Activated CD8-positive, alpha-beta T cell treated with anti-CD3 and anti-CD28 coated beads for 36 hours (primary cell): Measurements from ENCODE around the gene FSCN2. TPM values are rescaled to one million over a fixed set of nuclear protein-coding genes. Genes with fewer than 3 reads are reported as not detected.
"Not testable (repeated sequence)": the region's sequence is repeated elsewhere in the genome, so short reads cannot be mapped to it uniquely, and the experiment has no call there.

Experiments used
- ATAC-seq: fragments of 200-7000 bp; cut with Tn5 transposase; one replicate; pipeline ENCODE4 v1.10.0; 2021; ENCODE audit warnings: mild to moderate bottlenecking, moderate library complexity
- CTCF ChIA-PET: fragments of 350-600 bp; sonication (Branson Sonifier 250); formaldehyde crosslinking; loops from one replicate; lab custom pipeline; 2021; ENCODE audit warnings: antibody characterized with exemption; lab: Charles Lee
- POLR2A ChIA-PET: fragments of 350-600 bp; sonication (Branson Sonifier 250); formaldehyde crosslinking; loops from one replicate; lab custom pipeline; 2021; ENCODE audit warnings: antibody characterized with exemption; lab: Charles Lee
- DNase-seq: peaks from one replicate; pipeline ENCODE4 v3.0.0-alpha.2; 2020
- H3K27ac Mint-ChIP-seq: one replicate; pipeline ENCODE4 v1.8.0; 2021; ENCODE audit warnings: mild to moderate bottlenecking, mixed read lengths
- H3K27me3 Mint-ChIP-seq: one replicate; pipeline ENCODE4 v1.8.0; 2021; ENCODE audit warnings: mixed read lengths
- H3K36me3 Mint-ChIP-seq: one replicate; pipeline ENCODE4 v1.8.0; 2021; ENCODE audit warnings: low read depth, mixed read lengths
- H3K4me1 Mint-ChIP-seq: one replicate; pipeline ENCODE4 v1.8.0; 2021; ENCODE audit warnings: low read depth, mixed read lengths
- H3K4me3 Mint-ChIP-seq: one replicate; pipeline ENCODE4 v1.8.0; 2021; ENCODE audit warnings: mild to moderate bottlenecking, moderate library complexity, mixed read lengths
- H3K9me3 Mint-ChIP-seq: one replicate; pipeline ENCODE4 v1.8.0; 2021; ENCODE audit warnings: mixed read lengths
- CTCF ChIP-seq: fragments of 200-600 bp; IDR thresholded peaks from one replicate; pipeline ENCODE4 v1.8.0; 2022; ENCODE audit warnings: antibody characterized with exemption, mild to moderate bottlenecking
- intact Hi-C: fragments of 100-400 bp; cut with micrococcal nuclease; formaldehyde crosslinking; loops from one replicate; pipeline ENCODE4 v1.10.0; 2022
- total RNA-seq, 2 experiments: library from RNA; stranded (reverse); gene quantifications; one replicate each; pipeline ENCODE4 v1.2.3, GENCODE V29; 2021

FSCN2 gene
- total RNA-seq, 2 experiments from 2014 or later, result 0.32 TPM; not detected in 1

DNA sequence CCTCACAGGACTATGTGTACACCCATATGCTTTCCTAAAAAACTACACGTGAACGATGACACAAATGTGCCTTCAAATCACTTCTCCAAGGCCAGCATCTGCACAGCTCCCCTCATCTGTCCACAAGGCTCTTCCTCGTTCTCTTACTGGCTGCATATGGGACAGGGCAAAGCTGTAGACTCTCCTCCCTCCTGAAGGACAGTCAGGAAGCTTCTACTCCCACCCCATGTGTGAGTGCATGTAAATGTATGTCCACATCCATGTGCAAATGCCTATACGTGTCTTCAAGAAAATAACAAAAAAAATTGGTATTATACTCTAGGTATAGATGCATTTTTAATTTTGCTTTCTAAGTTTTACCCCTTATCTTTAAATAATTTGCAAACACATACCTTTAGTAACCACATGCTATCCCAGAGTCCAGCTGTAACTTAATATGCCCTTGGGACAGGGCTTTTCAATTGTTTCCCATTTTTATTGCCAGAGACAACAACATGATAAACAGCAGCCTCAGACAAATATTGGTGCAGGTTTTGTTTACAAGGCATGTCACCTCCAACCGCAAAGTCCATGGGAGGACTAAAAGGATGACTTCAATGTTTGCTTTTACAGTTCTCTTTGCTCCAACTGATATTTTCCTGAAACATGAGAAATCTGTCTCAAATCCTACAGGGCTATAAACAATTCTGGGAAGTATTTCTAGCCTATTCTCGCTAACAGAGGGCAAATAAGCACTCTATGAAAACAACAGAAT lies 55.6 kb downstream of the FSCN2 start:
- peaks cover 57% of the 10 kb centered on the region for H3K36me3 Mint-ChIP-seq
- ChIA-PET CTCF (interaction anchor here (3.1 kb wide), 1 partner anchor 17 kb away, joined by 21 read pairs; no protein-coding TSS in a partner anchor), POLR2A (interaction anchor here (1.1 kb wide), 1 partner anchor 332 kb away, joined by 3 read pairs; no protein-coding TSS in a partner anchor)
- no peak overlapping the region for H3K4me3 Mint-ChIP-seq
- H3K9me3 Mint-ChIP-seq, result no peaks in the 10 kb centered on the region
- no peak for TF ChIP-seq CTCF
- no peaks in the 10 kb centered on the region for H3K27me3 Mint-ChIP-seq
- ATAC-seq, result no peak
- no peak overlapping the region for H3K27ac Mint-ChIP-seq
- peaks cover 11% of the 10 kb centered on the region for H3K4me1 Mint-ChIP-seq
- intact Hi-C loops, result no loop called here
- DNase-seq, result no peak

- POLR2A ChIA-PET, result interaction anchor here (0.6 to 1.1 kb wide), 3 partner anchors 35 to 333 kb away, joined by 3 read pairs; no protein-coding TSS in a partner anchor
- CTCF ChIA-PET, result interaction anchor here (3.4 kb wide), 1 partner anchor 16 kb away, joined by 18 read pairs; no protein-coding TSS in a partner anchor
Measured at GRCh38 chr17:81584771-81585170, 56.6 kb downstream of the FSCN2 start.

DNA sequence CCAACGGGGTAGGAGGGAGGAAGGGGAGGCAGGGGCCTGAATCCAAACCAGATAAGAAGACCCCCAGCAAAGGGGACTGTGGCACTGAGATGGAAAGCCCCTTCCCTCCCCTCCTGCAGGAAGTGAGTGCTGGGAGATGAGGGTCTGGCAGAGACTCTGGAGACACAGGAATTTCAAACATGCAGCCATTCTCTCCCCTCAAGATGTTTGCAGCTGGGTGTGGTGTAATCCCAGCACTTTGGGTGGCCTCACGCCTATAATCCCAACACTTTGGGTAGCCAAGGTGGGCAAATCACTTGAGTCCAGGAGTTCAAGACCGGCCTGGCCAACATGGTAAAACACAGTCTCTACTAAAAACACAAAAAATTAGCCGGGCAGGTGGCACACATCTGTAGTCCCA lies 57.9 kb downstream of the FSCN2 start:
- CTCF ChIA-PET, result interaction anchor here (1.0 to 3.4 kb wide), 2 partner anchors 15 to 21 kb away, joined by 3 to 18 read pairs; no protein-coding TSS in a partner anchor

More at GRCh38 chr17:81584771-81585170, 56.6 kb downstream of the FSCN2 start:
- intact Hi-C loops, H3K27ac Mint-ChIP-seq, DNase-seq, H3K4me3 Mint-ChIP-seq, H3K27me3 Mint-ChIP-seq, H3K4me1 Mint-ChIP-seq, ATAC-seq, H3K9me3 Mint-ChIP-seq: not testable (repeated sequence)
- peaks cover 58% of the 10 kb centered on the region for H3K36me3 Mint-ChIP-seq

More for the DNA sequence above, 57.9 kb downstream of the FSCN2 start:
- intact Hi-C loops, result no loop called here
- no peaks in the 10 kb centered on the region for H3K9me3 Mint-ChIP-seq
- no peak overlapping the region for H3K4me3 Mint-ChIP-seq
- no peak for TF ChIP-seq CTCF
- H3K4me1 Mint-ChIP-seq, result no peaks in the 10 kb centered on the region
- POLR2A ChIA-PET, result no interaction called here
- no peaks in the 10 kb centered on the region for H3K27me3 Mint-ChIP-seq
- ATAC-seq (no peak), DNase-seq (no peak)
- peaks cover 56% of the 10 kb centered on the region for H3K36me3 Mint-ChIP-seq
- H3K27ac Mint-ChIP-seq, result no peak overlapping the region

Other genes starting within 250 kb of the FSCN2 start
- 10 to 100 TPM; 42.7 to 45.4 TPM for gene SLC38A10, start 233.1 kb upstream of the FSCN2 start, total RNA-seq
- under 1 TPM; 0.40 to 0.65 TPM for gene BAHCC1, start 132.9 kb upstream of the FSCN2 start, total RNA-seq
- 1,000 to 10,000 TPM; 4,606 to 4,756 TPM for gene ACTG1, start 15.6 kb upstream of the FSCN2 start, total RNA-seq
- 10 to 100 TPM; 40.5 to 42.7 TPM for gene FAAP100, start 24.0 kb downstream of the FSCN2 start, total RNA-seq
- gene NPLOC4, start 108.7 kb downstream of the FSCN2 start, total RNA-seq, result 10 to 100 TPM; 75.9 to 87.7 TPM
- gene TSPAN10, start 108.8 kb downstream of the FSCN2 start, total RNA-seq, result under 1 TPM; 0.18 to 0.22 TPM
- 10 to 100 TPM in 1 of 2 experiments, 1 to 10 TPM in 1; 8.9 to 11.4 TPM for gene PDE6G, start 128.2 kb downstream of the FSCN2 start, total RNA-seq
- gene OXLD1, start 138.2 kb downstream of the FSCN2 start, total RNA-seq, result 10 to 100 TPM; 50.1 to 52.6 TPM
- 10 to 100 TPM; 34.1 to 37.2 TPM for gene CCDC137, start 138.4 kb downstream of the FSCN2 start, total RNA-seq
- gene ARL16, start 155.4 kb downstream of the FSCN2 start, total RNA-seq, result 10 to 100 TPM; 22.3 to 23.5 TPM
- gene HGS, start 155.6 kb downstream of the FSCN2 start, total RNA-seq, result 100 to 1,000 TPM in 1 of 2 experiments, 10 to 100 TPM in 1; 98.9 to 113 TPM
- gene MRPL12, start 175.0 kb downstream of the FSCN2 start, total RNA-seq, result 100 to 1,000 TPM; 149 to 152 TPM
- 10 to 100 TPM; 29.4 to 30.5 TPM for gene SLC25A10, start 183.9 kb downstream of the FSCN2 start, total RNA-seq